NB4 (cell line): Measurements from ENCODE around the gene ASPG.

ENCODE experiments used
- DNase-seq: peaks from one replicate; pipeline ENCODE4 v3.0.0; 2010; ENCODE audit warnings: low read depth
- H3K4me3 ChIP-seq: one replicate; pipeline ENCODE4 v1.5.1; 2011; ENCODE audit warnings: mild to moderate bottlenecking, low read depth, low read length, moderate library complexity
- CTCF ChIP-seq: IDR thresholded peaks from one replicate; pipeline ENCODE4 v1.5.1; 2012; ENCODE audit warnings: low read depth, low read length
- MAX ChIP-seq: IDR thresholded peaks from 2 replicates; pipeline ENCODE4 v1.6.1; 2011; ENCODE audit warnings: low read depth, low read length
- MYC ChIP-seq: IDR thresholded peaks from 2 replicates; pipeline ENCODE4 v1.6.1; 2011; ENCODE audit warnings: low read depth, low read length
- POLR2A ChIP-seq: IDR thresholded peaks from 2 replicates; pipeline ENCODE4 v1.6.1; 2011; ENCODE audit warnings: mild to moderate bottlenecking; ENCODE audit not compliant: insufficient read length; ENCODE audit errors: extremely low read depth

The ASPG gene

GRCh38 chr14:104092931-104093365, 7.4 kb downstream of the ASPG start:
- no peak overlapping the region for H3K4me3 ChIP-seq
- no peak for DNase-seq
- TF ChIP-seq MYC: no peak
- no peak for TF ChIP-seq POLR2A
- TF ChIP-seq CTCF: no peak
- TF ChIP-seq MAX: no peak

- DNase-seq: no peak
- H3K4me3 ChIP-seq: no peak overlapping the region
- TF ChIP-seq CTCF (no peak), MYC (no peak), MAX (no peak), POLR2A (no peak)
These were observed 8.0 kb downstream of the ASPG start for GRCh38 chr14:104093366-104094055.

- no peak for TF ChIP-seq CTCF
- no peak for TF ChIP-seq MYC
- no peak for TF ChIP-seq MAX
- H3K4me3 ChIP-seq: no peak overlapping the region
- no peak for DNase-seq
These were observed 8.7 kb downstream of the ASPG start for GRCh38 chr14:104094056-104094708.

- DNase-seq: peak; percentile 67
These were observed 9.4 kb downstream of the ASPG start for GRCh38 chr14:104094709-104095425.

GRCh38 chr14:104095426-104096310, 10.2 kb downstream of the ASPG start:
- TF ChIP-seq MAX (no peak), POLR2A (no peak), MYC (no peak), CTCF (no peak)
- DNase-seq: no peak
- no peak overlapping the region for H3K4me3 ChIP-seq

More at GRCh38 chr14:104094709-104095425, 9.4 kb downstream of the ASPG start:
- no peak overlapping the region for H3K4me3 ChIP-seq
- TF ChIP-seq MYC: no peak
- TF ChIP-seq CTCF: peak; percentile 82
